NCI-H2196 (cell line): Measurements from ENCODE around the gene ADAMTS18.

Experiments
- DNase-seq: peaks from one replicate; lab custom pipeline; 2025; ENCODE audit not compliant: unreplicated experiment; lab: John Stamatoyannopoulos, UW

The ADAMTS18 gene

GRCh38 chr16:77331043-77331442 is 103.8 kb downstream of the ADAMTS18 start:
- DNase-seq, result no peak

- DNase-seq, result no peak
Observed at GRCh38 chr16:77330332-77331042, 104.3 kb downstream of the ADAMTS18 start.

DNA sequence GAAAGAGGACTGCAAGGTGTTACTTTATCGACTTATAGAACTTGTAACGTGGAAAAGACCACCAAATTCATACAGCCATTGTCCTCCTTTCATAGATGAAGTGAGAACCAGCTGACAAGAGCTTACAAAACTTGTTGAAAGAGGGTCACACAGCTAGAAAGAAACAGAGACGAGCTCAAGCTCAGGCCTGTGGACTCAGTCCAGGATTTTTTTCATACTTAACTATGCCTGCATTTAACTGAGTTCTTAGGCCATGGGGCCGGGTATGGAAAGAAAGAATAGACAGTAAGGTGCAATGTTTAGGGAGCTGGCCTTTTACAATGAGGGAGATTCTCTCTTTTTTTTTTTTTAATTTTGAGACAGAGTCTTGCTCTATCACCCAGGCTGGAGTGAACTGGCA is 106.1 kb downstream of the ADAMTS18 start:
- no peak for DNase-seq

DNA sequence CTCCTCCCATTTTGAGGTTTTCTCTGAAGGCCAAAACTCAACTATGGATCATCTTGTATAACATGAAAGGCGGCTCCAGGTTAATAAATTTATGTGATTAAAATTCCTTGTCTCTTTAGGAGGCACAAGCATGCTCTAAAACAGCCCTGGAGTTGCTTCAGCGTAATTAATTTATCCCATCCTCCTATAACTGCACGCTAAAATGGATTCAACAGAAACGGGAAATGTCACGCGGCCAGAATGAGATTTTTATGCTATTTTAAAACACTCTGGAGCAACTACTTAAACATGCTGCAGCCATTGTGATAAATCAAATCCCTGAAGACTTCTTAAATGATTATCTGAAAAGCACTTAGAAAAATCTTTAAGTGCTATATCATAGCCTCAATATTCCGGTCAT is 106.6 kb downstream of the ADAMTS18 start:
- no peak for DNase-seq

DNA sequence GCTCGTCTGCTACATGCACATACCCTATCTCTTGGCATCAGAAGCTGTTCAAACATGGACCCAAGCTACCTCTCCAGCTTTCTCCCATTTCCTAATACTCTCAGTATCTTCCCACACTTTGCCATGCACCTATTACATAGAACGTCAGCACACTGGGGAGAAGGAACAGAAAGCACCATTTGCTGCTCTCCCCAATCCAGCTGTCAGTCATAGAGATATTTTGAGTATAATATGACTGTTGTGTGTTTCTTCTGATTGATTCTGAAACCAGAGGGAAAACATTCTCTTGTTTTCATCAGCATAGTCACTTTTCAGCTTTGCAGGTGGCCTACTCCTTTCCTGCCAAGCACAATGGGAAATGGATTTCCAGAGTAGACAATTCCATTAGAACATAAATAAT is 107.1 kb downstream of the ADAMTS18 start:
- no peak for DNase-seq

DNA sequence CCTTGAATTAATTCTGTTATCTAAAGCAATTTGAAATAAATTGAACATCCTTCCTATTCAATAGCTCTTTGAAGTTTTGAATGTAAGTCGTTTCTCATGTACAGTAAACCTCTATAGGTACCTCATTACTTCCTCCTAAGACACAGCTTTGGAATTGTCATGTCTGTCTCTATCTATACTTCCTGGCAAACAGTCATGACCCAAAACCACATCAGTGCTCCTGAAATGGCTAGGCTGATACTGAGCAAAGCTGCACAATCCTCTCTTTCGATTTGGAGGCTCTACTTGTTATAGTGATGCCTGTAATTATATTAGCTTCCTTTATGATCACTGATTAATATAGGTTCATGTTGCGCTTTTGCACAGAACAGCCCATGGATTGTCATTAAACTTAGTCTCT is 110.1 kb downstream of the ADAMTS18 start:
- DNase-seq, result no peak

DNA sequence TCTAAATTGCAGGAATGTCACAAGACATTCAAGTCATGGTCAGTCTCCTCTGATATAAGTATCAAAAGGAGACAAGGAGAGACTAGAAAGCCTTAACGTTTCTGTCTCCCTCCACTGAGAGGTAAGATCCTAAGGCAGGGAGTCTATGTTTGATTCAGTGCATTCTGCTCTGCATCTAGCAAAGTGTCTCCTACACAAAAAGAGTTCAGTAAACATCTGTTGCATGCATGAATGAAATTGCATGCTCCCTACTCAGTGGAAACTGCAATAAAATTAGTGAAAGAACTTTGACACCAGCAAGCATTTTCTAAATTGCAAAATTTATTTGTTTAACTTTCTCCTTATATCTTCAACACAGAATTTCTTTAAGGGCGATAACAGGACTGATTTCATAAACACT is 111.1 kb downstream of the ADAMTS18 start:
- DNase-seq, result no peak

- DNase-seq, result peak; percentile 26
Observed at GRCh38 chr16:77322757-77323156, 112.1 kb downstream of the ADAMTS18 start.

- DNase-seq, result no peak
Observed at GRCh38 chr16:77317059-77317458, 117.8 kb downstream of the ADAMTS18 start.

DNA sequence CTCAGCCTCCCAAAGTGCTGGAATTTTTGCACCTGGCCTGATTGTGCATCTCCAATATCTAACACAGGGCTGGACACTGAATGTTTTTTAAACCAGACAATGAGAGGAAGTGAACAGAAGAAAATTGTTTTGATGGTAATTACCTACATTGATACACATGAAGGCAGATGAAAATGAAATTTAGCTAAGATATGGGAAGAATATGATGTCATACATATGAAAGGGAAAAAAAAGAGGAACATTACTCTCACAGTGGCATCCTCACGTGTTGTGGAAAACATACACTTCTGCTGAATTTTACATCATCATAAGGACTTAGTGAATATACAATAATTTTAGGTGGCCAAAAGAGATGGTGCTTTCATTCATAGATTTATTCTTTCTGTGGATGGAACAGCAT is 124.0 kb downstream of the ADAMTS18 start:
- no peak for DNase-seq

- DNase-seq, result no peak
Observed at GRCh38 chr16:77308163-77308561, 126.7 kb downstream of the ADAMTS18 start.

DNA sequence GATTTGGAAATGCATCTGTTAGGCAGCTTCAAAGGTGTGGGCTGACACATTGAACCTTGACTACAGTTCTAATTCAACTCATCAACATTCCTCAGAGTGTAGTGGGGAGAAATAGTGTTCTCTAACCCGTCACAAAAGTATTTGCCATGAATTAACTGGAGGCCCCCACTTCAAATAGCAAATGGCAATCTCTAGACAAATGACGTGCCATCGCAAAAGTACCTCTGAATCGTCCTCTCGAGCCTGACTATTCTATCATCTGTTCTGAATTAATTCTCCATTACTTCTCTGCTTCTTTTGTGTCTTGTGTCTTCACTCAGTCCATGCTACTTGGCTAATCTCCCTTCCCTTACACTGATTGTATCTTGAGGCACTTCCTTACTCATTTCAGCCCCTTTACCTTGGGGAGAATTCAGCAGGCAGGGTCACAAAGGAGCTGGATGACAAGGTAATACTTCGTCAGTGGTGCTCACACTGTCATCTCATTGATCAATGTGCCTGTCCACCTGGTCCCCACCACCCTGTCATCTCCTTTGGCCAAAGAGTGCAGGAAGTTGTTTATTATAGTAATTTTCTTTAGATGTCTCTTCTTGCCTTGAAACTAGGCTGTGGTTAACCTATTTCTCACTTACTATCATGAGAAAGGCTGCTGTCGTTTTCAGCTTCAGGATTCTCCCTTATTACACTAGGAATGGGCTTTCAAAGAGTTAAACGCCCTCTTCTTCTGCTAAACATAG is 127.2 kb downstream of the ADAMTS18 start:
- DNase-seq, result no peak

GRCh38 chr16:77306075-77306474 is 128.8 kb downstream of the ADAMTS18 start:
- DNase-seq, result no peak

- DNase-seq, result no peak
Observed at GRCh38 chr16:77304877-77305276, 130.0 kb downstream of the ADAMTS18 start.

- DNase-seq, result no peak
Observed at GRCh38 chr16:77304134-77304533, 130.7 kb downstream of the ADAMTS18 start.

GRCh38 chr16:77302674-77303073 is 132.2 kb downstream of the ADAMTS18 start:
- DNase-seq, result no peak

DNA sequence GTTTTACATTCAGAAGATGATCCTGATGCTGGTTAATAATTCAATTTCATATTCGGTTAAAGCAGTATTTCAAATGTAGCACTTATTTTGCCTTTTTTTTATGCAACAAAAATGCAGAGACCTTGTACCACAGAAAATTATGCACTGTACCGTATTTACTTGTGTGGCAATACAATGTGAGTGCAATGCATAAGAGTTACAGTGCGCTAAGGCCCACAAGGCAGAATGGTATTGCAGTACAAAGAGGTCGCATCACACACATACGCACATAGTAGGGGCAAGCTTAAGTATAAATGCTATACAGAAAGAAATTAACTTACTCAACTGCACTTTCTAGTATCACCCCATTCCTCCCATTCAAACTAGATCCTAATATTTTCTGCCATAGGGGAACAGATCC is 132.6 kb downstream of the ADAMTS18 start:
- no peak for DNase-seq

- no peak for DNase-seq
Observed at GRCh38 chr16:77300256-77300655, 134.6 kb downstream of the ADAMTS18 start.

DNA sequence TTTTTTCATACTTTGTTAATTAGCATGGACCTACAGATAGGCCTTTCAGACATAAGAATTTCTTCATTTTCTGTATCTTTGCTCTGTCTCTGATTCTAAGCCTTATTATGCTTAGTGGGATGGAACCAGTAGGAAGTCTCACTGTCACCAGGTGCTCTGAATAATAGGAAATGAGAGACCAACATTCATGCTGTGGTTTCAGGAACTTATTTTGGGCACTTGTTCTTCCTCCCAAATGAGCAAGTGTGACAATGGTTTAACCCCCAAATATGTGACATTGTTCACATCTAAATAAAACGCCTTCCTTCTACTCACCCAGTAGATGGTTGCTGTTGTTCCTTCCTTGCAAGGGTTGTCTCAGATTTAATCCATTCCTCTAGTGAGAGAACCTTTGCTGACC is 135.4 kb downstream of the ADAMTS18 start:
- no peak for DNase-seq

DNA sequence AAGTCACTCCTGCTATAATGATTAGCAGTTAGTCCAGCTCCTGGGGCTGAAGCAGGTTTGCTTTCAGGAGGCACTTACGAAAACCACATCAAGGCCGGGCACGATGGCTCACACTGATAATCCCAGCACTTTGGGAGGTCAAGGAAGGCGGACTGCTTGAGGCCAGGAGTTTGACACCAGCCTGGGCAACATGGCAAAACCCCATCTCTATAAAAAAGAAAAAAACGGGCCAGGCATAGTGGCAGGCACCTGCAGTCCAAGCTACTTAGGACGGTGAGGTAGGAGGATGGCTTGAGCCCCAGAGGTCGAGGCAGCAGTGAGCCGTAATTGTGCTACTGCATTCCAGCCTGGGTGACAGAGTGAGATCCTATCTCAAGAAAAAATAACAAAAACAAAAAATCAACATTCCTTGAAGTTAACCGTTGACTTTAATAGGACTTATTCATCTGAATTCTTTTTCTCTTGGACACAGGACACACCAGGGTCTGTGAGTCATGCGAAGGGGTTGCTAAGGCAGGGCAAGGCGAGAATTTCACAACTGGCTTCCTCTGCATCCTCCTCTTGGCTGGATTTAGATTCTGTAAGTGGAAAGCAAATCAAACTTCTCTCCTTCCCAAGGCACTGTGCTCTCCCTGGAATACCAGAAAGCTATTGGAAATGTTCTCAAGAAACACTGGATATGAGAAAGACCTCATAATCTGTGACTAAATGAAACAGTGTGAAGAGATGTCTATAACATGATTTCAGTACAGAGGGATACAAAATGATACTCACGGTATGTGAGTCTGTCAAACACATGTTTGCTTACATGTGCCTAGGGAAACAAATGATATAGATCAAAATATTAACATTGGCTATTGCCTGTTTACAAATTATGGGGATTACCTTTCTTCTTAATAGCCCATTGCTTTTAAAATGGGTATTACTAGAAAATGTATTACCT is 136.1 kb downstream of the ADAMTS18 start:
- no peak for DNase-seq

DNA sequence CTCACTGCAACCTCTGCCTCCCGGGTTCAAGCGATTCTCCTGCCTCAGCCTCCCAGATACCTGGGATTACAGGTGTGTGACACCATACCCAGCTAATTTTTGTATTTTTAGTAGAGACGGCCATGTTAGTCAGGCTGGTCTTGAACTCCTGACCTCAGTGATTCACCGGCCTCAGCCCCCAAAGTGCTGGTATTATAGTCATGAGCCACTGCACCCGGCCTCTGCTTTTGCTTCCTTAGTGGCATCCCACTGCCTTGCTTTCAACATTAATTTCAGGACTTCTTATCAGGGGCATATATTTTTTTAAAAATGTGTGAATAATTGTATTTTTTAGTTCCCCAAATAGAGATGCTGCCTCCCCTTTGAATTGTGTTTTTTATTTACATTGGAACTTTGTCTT is 136.8 kb downstream of the ADAMTS18 start:
- no peak for DNase-seq

DNA sequence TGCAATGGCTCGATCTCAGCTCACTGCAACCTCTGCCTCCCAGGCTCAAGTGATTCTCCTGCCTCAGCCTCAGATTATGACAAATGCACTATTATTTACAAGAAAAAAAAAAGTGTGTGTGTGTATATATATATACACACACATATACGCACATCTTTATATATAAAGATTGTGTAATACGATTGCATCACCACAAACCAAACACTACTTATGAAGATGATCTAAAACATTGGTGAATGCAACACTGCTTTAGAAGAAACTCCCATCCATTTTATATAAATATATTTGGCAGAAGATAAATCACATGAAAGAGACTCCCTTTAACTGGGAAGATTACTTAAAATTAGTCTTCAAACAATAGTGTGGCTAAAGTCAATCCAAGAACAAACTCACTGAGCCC is 138.9 kb downstream of the ADAMTS18 start:
- no peak for DNase-seq
